Kidney (tissue), 14 donors: ENCODE results near the gene SLC11A1. TPM values are rescaled to one million over a fixed set of nuclear protein-coding genes. Genes with fewer than 3 reads are reported as not detected.

Source experiments
- DNase-seq, 5 donors: peaks; one replicate each; pipeline ENCODE4 v3.0.0-alpha.2; 2013 to 2020
- FAIRE-seq: peaks from 2 replicates; lab custom pipeline; 2012; peaks lifted over from hg19 to GRCh38; lab: Jason Lieb, UNC
- H3K27ac ChIP-seq, 2 donors: one replicate each; pipeline ENCODE4 v1.7.0; 2013; ENCODE audit warnings: low read depth in 2 of 2, low read length in 2 of 2, inconsistent platforms in 1 of 2
- H3K27me3 ChIP-seq: one replicate; pipeline ENCODE4 v1.7.1; 2013; ENCODE audit warnings: low read length, inconsistent platforms; ENCODE audit not compliant: control insufficient read depth, insufficient read depth
- H3K36me3 ChIP-seq, 3 donors: one replicate each; pipeline versions ENCODE4 v1.7.0 to v1.7.1; 2013; ENCODE audit warnings: low read length in 3 of 3, control low read depth in 1 of 3, inconsistent platforms in 1 of 3; ENCODE audit not compliant: insufficient read depth in 3 of 3, control insufficient read depth in 2 of 3
- H3K4me1 ChIP-seq, 3 donors: one replicate each; pipeline versions ENCODE4 v1.7.0 to v1.7.1; 2013; ENCODE audit warnings: low read length in 3 of 3, inconsistent platforms in 1 of 3, low read depth in 1 of 3; ENCODE audit not compliant: control insufficient read depth in 2 of 3, insufficient read depth in 2 of 3
- H3K4me3 ChIP-seq, 3 donors: one replicate each; pipeline versions ENCODE4 v1.7.0 to v1.8.1; 2013; ENCODE audit warnings: low read length in 3 of 3, control low read depth in 1 of 3, inconsistent platforms in 1 of 3
- H3K9ac ChIP-seq, 3 donors: one replicate each; pipeline versions ENCODE4 v1.7.0 to v1.7.1; 2013; ENCODE audit warnings: low read length in 3 of 3, control low read depth in 1 of 3, inconsistent platforms in 1 of 3
- H3K9me3 ChIP-seq, 3 donors: one replicate each; pipeline versions ENCODE4 v1.7.0 to v1.7.1; 2013; ENCODE audit warnings: low read length in 3 of 3, control low read depth in 1 of 3, inconsistent platforms in 1 of 3; ENCODE audit not compliant: control insufficient read depth in 2 of 3, insufficient read depth in 1 of 3
- CTCF ChIP-seq: IDR thresholded peaks from 3 replicates; pipeline ENCODE4 v1.5.1; 2012; ENCODE audit warnings: mild to moderate bottlenecking, moderate library complexity, borderline replicate concordance; ENCODE audit not compliant: insufficient read depth; ENCODE audit errors: extremely low read depth
- intact Hi-C: fragments of 100-400 bp; cut with DNase I; formaldehyde crosslinking; loops from one replicate; pipeline ENCODE4 v1.11.1; 2022
- polyA plus RNA-seq: library from polyadenylated mRNA; stranded (reverse); fragments of 350-450 nt; fragmentation: Illumina TruSeq; extraction: RNeasy Lipid Tissue Mini Kit (QIAGEN cat#74804); gene quantifications from one replicate; pipeline ENCODE4 v1.2.3, GENCODE V29; 2014; ENCODE audit warnings: low read depth, low replicate concordance; ENCODE audit not compliant: insufficient read depth
- total RNA-seq: library from RNA; stranded (reverse); fragmentation: NEBNext Ultra II Directional; extraction: Animal tissue kit (Norgen Biotek cat#: 25700); gene quantifications from one replicate; pipeline ENCODE4 v1.2.1, GENCODE V29; 2021
- donor health status: control.
- donor health status: control.
- donor health status: control.
- donor health status: control.
- donor health status: control.
- donor health status: DM: yes; HTN: yes; CAD: no.
- donor health status: Normal renal cell carcinoma (clear cell type).

The SLC11A1 gene
- total and polyA plus RNA-seq, 2 donors from 2014 or later, result 1.2 to 37.6 TPM

- no peaks in the 10 kb centered on the region for H3K9me3 ChIP-seq
- H3K36me3 ChIP-seq, result peaks cover 0 to 3% (median 0%) of the 10 kb centered on the region in 3 donors
- FAIRE-seq (no peak), DNase-seq (no peak)
- no peak overlapping the region for H3K9ac ChIP-seq
- no peak overlapping the region for H3K4me3 ChIP-seq
- intact Hi-C loops, result no loop called here
- H3K27me3 ChIP-seq, result no peaks in the 10 kb centered on the region
- TF ChIP-seq CTCF, result no peak
- no peaks in the 10 kb centered on the region for H3K4me1 ChIP-seq
- H3K27ac ChIP-seq, result no peak overlapping the region
Observed at GRCh38 chr2:218423584-218423983, 41.5 kb downstream of the SLC11A1 start.

DNA sequence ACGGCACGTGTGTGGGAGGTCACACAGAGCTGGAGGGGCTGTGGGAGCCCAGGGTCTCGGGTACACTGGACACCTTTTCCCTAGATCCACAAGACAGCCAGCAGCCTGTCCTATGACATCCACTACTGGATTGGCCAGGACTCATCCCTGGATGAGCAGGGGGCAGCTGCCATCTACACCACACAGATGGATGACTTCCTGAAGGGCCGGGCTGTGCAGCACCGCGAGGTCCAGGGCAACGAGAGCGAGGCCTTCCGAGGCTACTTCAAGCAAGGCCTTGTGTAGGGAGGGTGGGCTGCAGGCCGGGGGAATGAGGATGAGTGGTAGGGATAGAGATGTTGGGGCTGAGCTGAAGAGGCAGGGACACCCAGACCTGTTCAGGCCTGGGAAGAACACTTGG, 43.5 kb downstream of the SLC11A1 start:
- Histone ChIP-seq H3K9ac (no peak overlapping the region), H3K9me3 (no peaks in the 10 kb centered on the region), H3K36me3 (peaks cover 0 to 3% (median 0%) of the 10 kb centered on the region in 3 donors), H3K4me3 (no peak overlapping the region), H3K4me1 (no peaks in the 10 kb centered on the region), H3K27ac (no peak overlapping the region), H3K27me3 (no peaks in the 10 kb centered on the region)
- FAIRE-seq (no peak), DNase-seq (no peak)
- TF ChIP-seq CTCF, result no peak
- intact Hi-C loops, result no loop called here

- intact Hi-C loops, result no loop called here
- no peaks in the 10 kb centered on the region for H3K9me3 ChIP-seq
- H3K27me3 ChIP-seq, result no peaks in the 10 kb centered on the region
- no peak overlapping the region for H3K9ac ChIP-seq
- peaks cover 0 to 3% (median 0%) of the 10 kb centered on the region in 3 donors for H3K36me3 ChIP-seq
- H3K4me3 ChIP-seq, result no peak overlapping the region
- DNase-seq (peak in 2 of 5 donors; percentile 35 to 73), FAIRE-seq (no peak)
- H3K4me1 ChIP-seq, result no peaks in the 10 kb centered on the region
- no peak overlapping the region for H3K27ac ChIP-seq
- TF ChIP-seq CTCF, result no peak
Observed at GRCh38 chr2:218427741-218428140, 45.7 kb downstream of the SLC11A1 start.
